ENCODE results near the gene GCAT. TPM values are rescaled to one million over a fixed set of nuclear protein-coding genes. Genes with fewer than 3 reads are reported as not detected.

The GCAT gene
- total and polyA plus RNA-seq, 7 donors = 5.1 to 14.1 (median 8.3) TPM

- intact Hi-C loops (cut with DNase I) = loop anchor here (10.0 kb wide), 1 partner anchor 338 kb away; the partner anchor contains the start of gene PLA2G6
- peaks cover 0 to 4% (median 2%) of the 10 kb centered on the region in 4 donors for H3K36me3 ChIP-seq
- no peak for DNase-seq
- H3K4me1 ChIP-seq = peaks cover 0 to 41% (median 36%) of the 10 kb centered on the region in 4 donors
- H3K27me3 ChIP-seq = no peaks in the 10 kb centered on the region
- 95 to 96% methylated on average over 2 of the region's 2 CpGs for WGBS, 2 donors
- H3K9me3 ChIP-seq = no peaks in the 10 kb centered on the region
- no peak overlapping the region for H3K27ac ChIP-seq
- TF ChIP-seq CTCF (IDR thresholded peaks at IDR 0.05) = no peak
- no peak for TF ChIP-seq EP300 (IDR thresholded peaks at IDR 0.05)
- TF ChIP-seq POLR2AphosphoS5 (IDR thresholded peaks at IDR 0.05) = no peak
- TF ChIP-seq POLR2A (IDR thresholded peaks at IDR 0.05) = no peak
- H3K4me3 ChIP-seq = no peak overlapping the region
Measured at GRCh38 chr22:37846433-37846832, 38.7 kb downstream of the GCAT start.

- peak overlapping the region; percentile 56 to 92 (median 76) for H3K4me3 ChIP-seq
- peaks cover 0 to 23% (median 18%) of the 10 kb centered on the region in 4 donors for H3K36me3 ChIP-seq
- DNase-seq = no peak
- intact Hi-C loops (cut with DNase I) = loop anchor here (10.0 kb wide), 1 partner anchor 336 kb away; the partner anchor contains the start of gene PLA2G6
- H3K9me3 ChIP-seq = no peaks in the 10 kb centered on the region
- peaks cover 0 to 30% (median 23%) of the 10 kb centered on the region in 4 donors for H3K4me1 ChIP-seq
- H3K27me3 ChIP-seq = no peaks in the 10 kb centered on the region
- no peak for TF ChIP-seq POLR2AphosphoS5 (IDR thresholded peaks at IDR 0.05)
- no peak for TF ChIP-seq CTCF (IDR thresholded peaks at IDR 0.05)
- 24 to 52% methylated on average over 27 of the region's 27 CpGs for WGBS, 2 donors
- peak overlapping the region; percentile 85 to 90 (median 89) for H3K27ac ChIP-seq
Measured at GRCh38 chr22:37848587-37849088, 40.9 kb downstream of the GCAT start.

DNA sequence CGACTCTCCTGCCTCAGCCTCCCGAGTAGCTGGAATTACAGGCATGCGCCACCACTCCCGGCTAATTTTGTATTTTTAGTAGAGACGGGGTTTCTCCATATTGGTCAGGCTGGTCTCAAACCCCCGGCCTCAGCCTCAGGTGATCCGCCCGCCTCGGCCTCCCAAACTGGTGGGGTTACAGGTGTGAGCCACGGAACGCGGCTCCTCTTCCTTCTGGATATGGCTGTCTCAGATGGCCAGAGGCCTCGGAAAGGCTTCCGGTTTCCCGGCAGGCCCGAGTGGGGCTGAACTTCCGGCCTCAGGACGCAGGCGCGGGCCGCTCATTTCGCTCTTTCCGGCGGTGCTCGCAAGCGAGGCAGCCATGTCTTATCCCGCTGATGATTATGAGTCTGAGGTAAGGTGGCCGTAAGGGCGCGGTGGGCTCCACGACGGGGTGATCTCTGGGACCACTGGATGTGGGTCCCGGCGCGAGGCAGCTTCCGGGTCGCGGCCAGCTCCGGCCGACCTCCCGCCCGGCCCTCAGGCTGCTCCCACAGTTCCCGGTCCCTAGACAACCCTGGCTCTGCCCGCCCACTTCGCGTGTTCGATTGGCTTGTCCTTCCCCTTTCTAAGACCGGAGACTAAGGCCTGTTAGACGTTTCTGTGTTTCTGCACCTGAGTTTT lies 41.5 kb downstream of the GCAT start, which contains the start of gene EIF3L:
Gene EIF3L (plus strand): TSS at position 331 of the 663 bp plus-strand sequence. CDS start 31 bp downstream, at position 362.
- Histone ChIP-seq H3K4me3 (peak within 1 kb of the TSS; percentile 56 to 92 (median 76)), H3K36me3 (peaks cover 0 to 27% (median 18%) of the 10 kb centered on the region in 4 donors), H3K27me3 (no peaks in the 10 kb centered on the region), H3K27ac (peak within 1 kb of the TSS; percentile 85 to 90 (median 89)), H3K9me3 (no peaks in the 10 kb centered on the region), H3K4me1 (peaks cover 0 to 35% (median 25%) of the 10 kb centered on the region in 4 donors)
- 1% methylated on average over 49 of the region's 49 CpGs for WGBS, 2 donors
- DNase-seq = peak; percentile 95
- intact Hi-C loops (cut with DNase I) = loop anchor here (10.0 kb wide), 1 partner anchor 336 kb away; the partner anchor contains the start of gene PLA2G6
- peak; percentile 83 to 91 for TF ChIP-seq POLR2A (IDR thresholded peaks at IDR 0.05)
- peak; percentile 94 to 98 (median 96) for TF ChIP-seq POLR2AphosphoS5 (IDR thresholded peaks at IDR 0.05)
- TF ChIP-seq CTCF (IDR thresholded peaks at IDR 0.05) = no peak
- peak in 1 of 4 donors; percentile 11 for TF ChIP-seq EP300 (IDR thresholded peaks at IDR 0.05)

- Histone ChIP-seq H3K4me1 (peaks cover 0 to 48% (median 38%) of the 10 kb centered on the region in 4 donors), H3K4me3 (no peak overlapping the region), H3K27ac (no peak overlapping the region), H3K36me3 (peaks cover 0 to 39% (median 26%) of the 10 kb centered on the region in 4 donors), H3K27me3 (no peaks in the 10 kb centered on the region), H3K9me3 (no peaks in the 10 kb centered on the region)
- WGBS, 2 donors = 82 to 93% methylated on average over 4 of the region's 4 CpGs
- DNase-seq = no peak
- intact Hi-C loops (cut with DNase I) = no loop called here
- no peak for TF ChIP-seq EP300 (IDR thresholded peaks at IDR 0.05)
- no peak for TF ChIP-seq CTCF (IDR thresholded peaks at IDR 0.05)
- no peak for TF ChIP-seq POLR2A (IDR thresholded peaks at IDR 0.05)
- no peak for TF ChIP-seq POLR2AphosphoS5 (IDR thresholded peaks at IDR 0.05)
Measured at GRCh38 chr22:37850801-37851200, 43.1 kb downstream of the GCAT start.
